ENCODE measurements around the gene SRC.

SRC gene

DNA sequence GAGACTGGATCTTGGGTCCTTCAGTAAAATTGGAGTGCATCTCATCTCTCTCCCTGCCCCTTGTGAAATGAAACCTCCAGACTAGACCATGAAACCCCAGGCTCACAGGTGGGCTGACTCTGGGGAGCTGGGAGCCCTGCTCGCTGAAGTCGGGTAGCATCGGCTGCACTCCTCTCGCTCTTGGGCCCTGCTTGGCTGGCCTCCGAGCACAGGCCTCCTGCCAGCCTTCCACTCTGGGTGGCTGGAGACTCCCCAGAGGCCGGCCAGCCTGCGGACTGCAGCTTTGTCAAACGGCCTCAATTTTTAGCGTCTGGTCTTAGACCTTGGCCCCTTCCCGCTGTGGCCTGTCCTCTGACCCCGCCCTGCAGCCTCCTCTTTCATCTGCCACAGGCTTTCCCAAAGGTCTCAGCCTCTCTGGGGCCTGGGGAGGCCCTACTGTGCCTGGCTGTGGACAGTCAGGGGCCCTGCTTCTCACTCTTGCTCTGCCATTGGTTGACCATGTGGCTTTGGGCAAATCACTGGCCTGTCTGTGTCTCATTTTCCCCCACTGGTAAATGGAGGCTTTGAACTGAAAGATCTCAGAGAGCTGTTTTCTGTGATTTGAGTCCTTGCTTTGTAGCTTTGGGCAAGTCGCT is 45.1 kb downstream of the SRC start:
- no peaks in the 10 kb centered on the region for H3K9me3 ChIP-seq
- TF ChIP-seq, protein P1, sequence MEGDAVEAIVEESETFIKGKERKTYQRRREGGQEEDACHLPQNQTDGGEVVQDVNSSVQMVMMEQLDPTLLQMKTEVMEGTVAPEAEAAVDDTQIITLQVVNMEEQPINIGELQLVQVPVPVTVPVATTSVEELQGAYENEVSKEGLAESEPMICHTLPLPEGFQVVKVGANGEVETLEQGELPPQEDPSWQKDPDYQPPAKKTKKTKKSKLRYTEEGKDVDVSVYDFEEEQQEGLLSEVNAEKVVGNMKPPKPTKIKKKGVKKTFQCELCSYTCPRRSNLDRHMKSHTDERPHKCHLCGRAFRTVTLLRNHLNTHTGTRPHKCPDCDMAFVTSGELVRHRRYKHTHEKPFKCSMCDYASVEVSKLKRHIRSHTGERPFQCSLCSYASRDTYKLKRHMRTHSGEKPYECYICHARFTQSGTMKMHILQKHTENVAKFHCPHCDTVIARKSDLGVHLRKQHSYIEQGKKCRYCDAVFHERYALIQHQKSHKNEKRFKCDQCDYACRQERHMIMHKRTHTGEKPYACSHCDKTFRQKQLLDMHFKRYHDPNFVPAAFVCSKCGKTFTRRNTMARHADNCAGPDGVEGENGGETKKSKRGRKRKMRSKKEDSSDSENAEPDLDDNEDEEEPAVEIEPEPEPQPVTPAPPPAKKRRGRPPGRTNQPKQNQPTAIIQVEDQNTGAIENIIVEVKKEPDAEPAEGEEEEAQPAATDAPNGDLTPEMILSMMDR (IDR thresholded peaks at IDR 0.05): no peak
- no peaks in the 10 kb centered on the region for H3K36me3 ChIP-seq
- peaks cover 8% of the 10 kb centered on the region for H3K27me3 ChIP-seq
- no peaks in the 10 kb centered on the region for H3K4me1 ChIP-seq (ENCODE audit: control insufficient read depth in 1 of 2, insufficient read depth in 1 of 2, low read depth in 1 of 2, low read length in 1 of 2)
- H3K27ac ChIP-seq: no peak overlapping the region
- no peak overlapping the region for H3K4me3 ChIP-seq (ENCODE audit: low read depth in 1 of 2, low read length in 1 of 2)

DNA sequence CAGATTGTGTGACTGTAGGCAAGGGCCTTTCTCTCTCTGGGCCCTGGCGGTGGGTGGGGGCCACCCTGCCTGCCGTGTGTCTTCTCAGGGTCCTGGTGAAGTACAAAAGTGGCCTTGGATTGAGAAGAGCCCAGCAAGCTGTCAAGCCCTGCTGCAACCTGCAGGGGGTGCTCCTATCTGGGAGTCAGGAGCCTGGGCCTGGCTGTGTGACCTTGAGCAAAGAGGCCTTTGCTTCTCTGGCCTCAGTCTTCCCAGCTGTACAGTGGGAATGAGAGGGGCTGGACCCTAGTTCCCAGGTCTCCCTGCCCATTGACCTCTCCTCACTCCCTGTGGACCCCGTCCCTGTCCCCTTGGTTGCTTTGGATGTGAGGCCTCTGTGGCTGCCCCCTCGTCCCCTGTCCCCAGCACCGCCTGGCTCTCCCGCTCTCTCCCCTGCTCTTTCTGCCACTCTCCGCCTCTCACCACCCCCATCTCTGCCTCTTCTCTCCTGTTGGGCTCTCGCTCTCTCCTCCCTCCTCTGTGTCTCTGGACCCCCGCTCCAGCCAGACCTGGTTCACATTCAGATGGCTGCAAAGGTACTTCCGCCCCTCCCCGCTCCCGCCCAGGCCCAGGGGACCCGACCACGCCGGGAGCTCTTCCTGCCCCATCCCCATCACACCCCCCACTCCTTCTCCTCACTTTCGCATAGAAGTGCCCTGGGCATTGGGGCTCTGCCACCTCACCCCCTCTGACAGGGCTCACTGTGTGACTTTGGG is 46.7 kb downstream of the SRC start:
- TF ChIP-seq, protein P1 (IDR thresholded peaks at IDR 0.05): no peak

DNA sequence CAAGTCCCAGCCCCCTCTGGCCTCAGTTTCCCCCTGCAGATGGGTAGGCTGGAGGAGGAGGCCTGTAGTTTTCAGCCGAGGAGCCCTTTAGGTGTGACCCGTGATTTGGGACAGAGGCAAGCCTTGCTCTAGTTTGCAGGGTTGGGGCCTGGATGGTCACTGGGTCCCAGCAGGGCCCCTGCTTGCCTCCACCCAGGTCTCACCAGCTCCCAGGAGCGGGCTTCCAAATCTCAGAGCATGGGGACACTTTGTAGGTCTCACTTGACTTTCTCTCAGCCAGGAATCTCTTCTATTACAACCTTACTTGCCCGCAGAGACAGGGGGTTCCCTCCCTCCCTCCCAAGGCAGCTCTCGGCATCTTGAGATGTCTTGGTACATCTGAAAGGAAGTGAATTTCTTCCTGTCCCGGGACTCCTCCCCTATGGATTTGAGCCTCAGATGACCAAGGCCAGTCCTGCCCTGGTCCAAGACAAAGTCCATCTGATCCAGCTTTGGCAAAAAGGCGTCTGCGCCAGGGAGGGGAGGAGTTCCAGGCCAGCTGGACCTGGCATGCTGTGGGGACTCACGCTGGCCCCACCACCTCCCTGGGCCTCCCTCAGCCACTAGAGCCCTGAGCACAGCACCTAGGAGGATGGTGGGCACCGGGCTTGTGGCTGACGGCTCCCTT is 47.4 kb downstream of the SRC start:
- TF ChIP-seq, protein P1 (IDR thresholded peaks at IDR 0.05): no peak
- Histone ChIP-seq H3K4me3 (ENCODE audit: low read depth in 1 of 2, low read length in 1 of 2) (no peak overlapping the region), H3K27me3 (no peaks in the 10 kb centered on the region), H3K36me3 (no peaks in the 10 kb centered on the region), H3K4me1 (ENCODE audit: control insufficient read depth in 1 of 2, insufficient read depth in 1 of 2, low read depth in 1 of 2, low read length in 1 of 2) (no peaks in the 10 kb centered on the region), H3K9me3 (no peaks in the 10 kb centered on the region), H3K27ac (no peak overlapping the region)

More for the DNA sequence above, 46.7 kb downstream of the SRC start:
- H3K27ac ChIP-seq: no peak overlapping the region
- H3K36me3 ChIP-seq: no peaks in the 10 kb centered on the region
- no peaks in the 10 kb centered on the region for H3K9me3 ChIP-seq
- H3K4me3 ChIP-seq (ENCODE audit: low read depth in 1 of 2, low read length in 1 of 2): no peak overlapping the region
- no peaks in the 10 kb centered on the region for H3K4me1 ChIP-seq (ENCODE audit: control insufficient read depth in 1 of 2, insufficient read depth in 1 of 2, low read depth in 1 of 2, low read length in 1 of 2)
- no peaks in the 10 kb centered on the region for H3K27me3 ChIP-seq

DNA sequence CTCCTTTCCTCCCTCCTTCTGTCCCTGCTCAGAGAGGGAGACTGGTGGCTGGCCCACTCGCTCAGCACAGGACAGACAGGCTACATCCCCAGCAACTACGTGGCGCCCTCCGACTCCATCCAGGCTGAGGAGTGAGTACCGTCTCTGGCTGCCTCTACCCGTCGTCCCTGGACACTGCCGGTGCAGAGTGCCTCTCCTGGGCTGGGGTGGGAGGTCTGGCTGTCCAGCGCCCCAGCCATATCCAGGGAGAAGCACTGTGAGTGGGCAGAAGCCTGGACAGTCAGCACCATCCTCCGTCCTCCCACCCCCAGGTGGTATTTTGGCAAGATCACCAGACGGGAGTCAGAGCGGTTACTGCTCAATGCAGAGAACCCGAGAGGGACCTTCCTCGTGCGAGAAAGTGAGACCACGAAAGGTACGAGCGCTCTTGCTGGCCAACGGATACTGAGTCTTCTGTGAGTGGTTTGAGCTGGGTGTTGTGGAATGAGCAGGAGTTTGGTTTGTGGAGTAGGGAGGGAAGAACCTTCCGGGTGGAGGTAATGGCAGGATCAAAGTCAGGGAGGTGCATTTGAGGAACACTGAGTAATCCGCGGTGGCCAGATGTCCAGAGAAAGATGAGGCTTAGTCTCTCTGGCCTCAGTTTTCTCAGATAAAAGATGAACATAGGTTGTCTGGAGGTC is 48.1 kb downstream of the SRC start:
- Histone ChIP-seq H3K27ac (no peak overlapping the region), H3K36me3 (no peaks in the 10 kb centered on the region), H3K4me3 (ENCODE audit: low read depth in 1 of 2, low read length in 1 of 2) (no peak overlapping the region), H3K27me3 (no peaks in the 10 kb centered on the region), H3K9me3 (no peaks in the 10 kb centered on the region), H3K4me1 (ENCODE audit: control insufficient read depth in 1 of 2, insufficient read depth in 1 of 2, low read depth in 1 of 2, low read length in 1 of 2) (no peaks in the 10 kb centered on the region)
- TF ChIP-seq, protein P1 (IDR thresholded peaks at IDR 0.05): no peak

DNA sequence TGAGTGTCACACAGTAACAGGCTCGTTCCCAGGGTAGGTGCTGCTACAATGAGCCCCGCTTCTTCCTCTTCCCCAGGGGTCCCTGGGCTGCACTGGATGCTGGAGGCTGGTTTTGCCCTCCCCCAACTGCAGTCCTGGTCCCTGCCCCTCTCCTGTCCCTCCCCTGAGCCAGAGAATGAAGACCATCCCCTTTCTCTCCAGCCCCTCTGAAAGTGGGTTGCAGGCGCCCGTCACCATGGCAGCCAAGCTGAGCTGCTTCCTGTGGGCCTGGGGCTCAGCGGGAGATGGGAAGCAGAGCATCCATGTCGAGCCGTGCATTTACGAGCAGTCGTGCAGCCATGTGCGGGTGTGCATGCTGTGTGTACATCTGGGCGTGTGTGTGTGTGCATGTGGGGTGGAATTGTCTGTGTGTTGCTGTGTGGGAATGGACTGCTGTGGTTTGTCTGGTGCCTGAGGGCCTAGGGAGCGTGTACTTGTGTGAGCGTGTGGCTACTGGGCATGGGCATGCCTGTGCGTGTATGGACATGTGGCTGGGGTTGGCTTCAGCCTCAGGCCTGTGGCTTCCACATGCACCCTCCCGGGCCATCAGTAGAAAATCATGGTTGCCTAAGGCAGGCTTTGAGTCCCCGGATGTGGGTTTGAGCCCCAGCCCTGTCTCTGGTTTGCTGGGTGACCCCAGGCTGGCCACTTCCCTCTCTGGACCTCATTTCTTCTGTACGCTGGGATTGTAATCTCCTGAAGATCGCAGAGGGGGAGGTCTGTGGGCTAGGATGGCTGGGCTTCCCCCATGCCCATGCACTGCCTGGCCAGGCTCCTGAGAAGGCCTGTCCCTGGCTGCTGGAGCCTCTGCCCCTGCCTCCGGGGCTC is 48.8 kb downstream of the SRC start:
- Histone ChIP-seq H3K36me3 (no peaks in the 10 kb centered on the region), H3K9me3 (no peaks in the 10 kb centered on the region), H3K27ac (no peak overlapping the region), H3K4me3 (ENCODE audit: low read depth in 1 of 2, low read length in 1 of 2) (no peak overlapping the region), H3K4me1 (ENCODE audit: control insufficient read depth in 1 of 2, insufficient read depth in 1 of 2, low read depth in 1 of 2, low read length in 1 of 2) (no peaks in the 10 kb centered on the region), H3K27me3 (no peaks in the 10 kb centered on the region)
- TF ChIP-seq, protein P1 (IDR thresholded peaks at IDR 0.05): no peak
